IMR-90 (cell line): Measurements from ENCODE around the gene SHROOM3. TPM values are rescaled to one million over a fixed set of nuclear protein-coding genes. Genes with fewer than 3 reads are reported as not detected.
A peak's percentile ranks its signal among the peaks of the same experiment; 100 is the strongest.

ENCODE experiments used
- ATAC-seq: fragments of 200-7000 bp; cut with Tn5 transposase; 2 replicates; pipeline ENCODE4 v1.9.1; 2020; ENCODE audit warnings: low read depth, mild to moderate bottlenecking, moderate library complexity
- BruUV-seq: library from RNA; stranded (reverse); fragments of 400-500 nt; replicated peaks from 2 replicates; lab custom pipeline; 2021; lab: Mats Ljungman, UMichigan
- CTCF ChIA-PET: fragments of 300-600 bp; formaldehyde crosslinking; extraction: SDS; loops from one replicate; lab custom pipeline; 2021; ENCODE audit warnings: antibody characterized with exemption; lab: Yijun Ruan, JAX
- POLR2A ChIA-PET: fragments of 300-600 bp; sonication (Branson Sonifier 250); formaldehyde crosslinking; loops from one replicate; lab custom pipeline; 2022; ENCODE audit warnings: antibody characterized with exemption; ENCODE audit not compliant: unreplicated experiment; lab: Charles Lee
- DNase-seq: peaks from one replicate; pipeline ENCODE4 v3.0.0; 2013
- H2AFZ ChIP-seq: replicated peaks from 2 replicates; pipeline ENCODE3; 2013; ENCODE audit warnings: low read length, mild to moderate bottlenecking; ENCODE audit not compliant: poor library complexity
- H2AK5ac ChIP-seq: 2 replicates; pipeline ENCODE4 v1.6.1; 2013; ENCODE audit warnings: low read depth, low read length, inconsistent platforms
- H2AK9ac ChIP-seq: replicated peaks from 2 replicates; pipeline ENCODE3; 2013; ENCODE audit warnings: mild to moderate bottlenecking, low read depth, low read length, moderate library complexity; ENCODE audit not compliant: poor library complexity
- H2BK120ac ChIP-seq: 2 replicates; pipeline ENCODE4 v1.6.1; 2013; ENCODE audit warnings: low read depth, low read length, inconsistent platforms
- H2BK15ac ChIP-seq: 3 replicates; pipeline ENCODE4 v1.6.1; 2013; ENCODE audit warnings: low read depth, low read length, inconsistent platforms
- H2BK20ac ChIP-seq: 2 replicates; pipeline ENCODE4 v1.6.1; 2013; ENCODE audit warnings: low read depth, mild to moderate bottlenecking, inconsistent platforms, low read length, moderate library complexity
- H2BK5ac ChIP-seq: 2 replicates; pipeline ENCODE4 v1.6.1; 2013; ENCODE audit warnings: mild to moderate bottlenecking, low read depth, low read length, inconsistent platforms; ENCODE audit not compliant: poor library complexity, severe bottlenecking
- H3K14ac ChIP-seq: replicated peaks from 2 replicates; pipeline ENCODE4 v1.6.1; 2013; ENCODE audit warnings: low read depth, low read length, inconsistent platforms
- H3K18ac ChIP-seq: 2 replicates; pipeline ENCODE4 v1.6.1; 2013; ENCODE audit warnings: low read depth, low read length, control low read depth
- H3K23ac ChIP-seq: 2 replicates; pipeline ENCODE4 v1.6.1; 2013; ENCODE audit warnings: low read depth, low read length, inconsistent platforms
- H3K27ac ChIP-seq: 2 replicates; pipeline ENCODE4 v1.5.1; 2013; ENCODE audit warnings: mild to moderate bottlenecking, control low read depth, low read length; ENCODE audit not compliant: insufficient read depth
- H3K27me3 ChIP-seq: 2 replicates; pipeline ENCODE4 v1.6.1; 2013; ENCODE audit warnings: low read length; ENCODE audit not compliant: control insufficient read depth, insufficient read depth
- H3K36me3 ChIP-seq: 2 replicates; pipeline ENCODE4 v1.6.1; 2013; ENCODE audit warnings: low read length, mixed read lengths; ENCODE audit not compliant: control insufficient read depth, insufficient read depth
- H3K4ac ChIP-seq: 2 replicates; pipeline ENCODE4 v1.6.1; 2013; ENCODE audit warnings: low read depth, low read length, inconsistent platforms
- H3K4me1 ChIP-seq: 2 replicates; pipeline ENCODE4 v1.6.1; 2013; ENCODE audit warnings: low read length, mixed read lengths; ENCODE audit not compliant: control insufficient read depth, insufficient read depth
- H3K4me2 ChIP-seq: 2 replicates; pipeline ENCODE4 v1.6.1; 2013; ENCODE audit warnings: low read depth, mild to moderate bottlenecking, control low read depth, low read length, moderate library complexity
- H3K4me3 ChIP-seq: 2 replicates; pipeline ENCODE4 v1.5.1; 2013; ENCODE audit warnings: low read depth, mild to moderate bottlenecking, control low read depth, low read length, moderate library complexity; ENCODE audit not compliant: insufficient read depth
- H3K56ac ChIP-seq: 2 replicates; pipeline ENCODE4 v1.6.1; 2013; ENCODE audit warnings: low read length, inconsistent platforms; ENCODE audit not compliant: insufficient read depth; ENCODE audit errors: extremely low read depth
- H3K79me1 ChIP-seq, 2 experiments: 2 replicates each; pipeline ENCODE4 v1.6.1; 2013; ENCODE audit warnings: low read length in 2 of 2, inconsistent platforms in 1 of 2, low read depth in 1 of 2
- H3K9ac ChIP-seq: 2 replicates; pipeline ENCODE4 v1.6.1; 2013; ENCODE audit warnings: low read depth, low read length, control low read depth
- H3K9me1 ChIP-seq: 2 replicates; pipeline ENCODE4 v1.6.1; 2013; ENCODE audit warnings: low read length, inconsistent platforms; ENCODE audit not compliant: insufficient read depth
- H3K9me3 ChIP-seq: 2 replicates; pipeline ENCODE4 v1.6.1; 2013; ENCODE audit warnings: low read length; ENCODE audit not compliant: control insufficient read depth, insufficient read depth
- H4K20me1 ChIP-seq: 2 replicates; pipeline ENCODE4 v1.6.1; 2013; ENCODE audit warnings: low read length, inconsistent platforms; ENCODE audit not compliant: insufficient read depth
- H4K5ac ChIP-seq: 2 replicates; pipeline ENCODE4 v1.6.1; 2013; ENCODE audit warnings: mild to moderate bottlenecking, low read depth, low read length, control low read depth
- H4K8ac ChIP-seq, 2 experiments: 2 replicates each; pipeline ENCODE4 v1.6.1; 2013; ENCODE audit warnings: low read depth in 2 of 2, low read length in 2 of 2, control low read depth in 1 of 2, inconsistent platforms in 1 of 2
- H4K91ac ChIP-seq: 2 replicates; pipeline ENCODE4 v1.6.1; 2013; ENCODE audit warnings: low read depth, low read length, inconsistent platforms; ENCODE audit not compliant: insufficient read depth
- BHLHE40 ChIP-seq: fragments of 150-350 bp; IDR thresholded peaks from 2 replicates; pipeline ENCODE4 v1.6.1; 2016; ENCODE audit warnings: mild to moderate bottlenecking, low read depth, low read length
- CEBPB ChIP-seq: IDR thresholded peaks from 2 replicates; pipeline ENCODE4 v1.6.1; 2012; ENCODE audit warnings: low read depth, low read length, improper control_type of control experiment
- CHD1 ChIP-seq: IDR thresholded peaks from 2 replicates; pipeline ENCODE4 v1.6.1; 2012; ENCODE audit warnings: low read depth, low read length, improper control_type of control experiment
- CTCF ChIP-seq: conservative IDR thresholded peaks from 2 replicates; pipeline ENCODE4 v1.5.1; 2012; ENCODE audit warnings: mild to moderate bottlenecking, low read depth, low read length, improper control_type of control experiment
- ELK1 ChIP-seq: fragments of 150-350 bp; IDR thresholded peaks from 2 replicates; pipeline ENCODE4 v1.6.1; 2016; ENCODE audit warnings: low read depth, mild to moderate bottlenecking, low read length, moderate library complexity, borderline replicate concordance
- FOS ChIP-seq: fragments of 150-350 bp; IDR thresholded peaks from 2 replicates; pipeline ENCODE4 v1.6.1; 2016; ENCODE audit warnings: low read depth, low read length
- MAFK ChIP-seq: IDR thresholded peaks from 2 replicates; pipeline ENCODE4 v1.6.1; 2012; ENCODE audit warnings: low read depth, low read length, improper control_type of control experiment
- MXI1 ChIP-seq: IDR thresholded peaks from 2 replicates; pipeline ENCODE4 v1.6.1; 2012; ENCODE audit warnings: low read depth, mild to moderate bottlenecking, low read length, moderate library complexity, borderline replicate concordance
- POLR2A ChIP-seq: IDR thresholded peaks from 2 replicates; pipeline ENCODE4 v1.6.1; 2012; ENCODE audit warnings: mild to moderate bottlenecking, low read depth, low read length
- RAD21 ChIP-seq: IDR thresholded peaks from 2 replicates; pipeline ENCODE4 v1.6.1; 2012; ENCODE audit warnings: low read length, improper control_type of control experiment
- RCOR1 ChIP-seq: IDR thresholded peaks from 2 replicates; pipeline ENCODE4 v1.6.1; 2012; ENCODE audit warnings: mild to moderate bottlenecking, low read length, improper control_type of control experiment; ENCODE audit not compliant: insufficient replicate concordance
- SMC3 ChIP-seq: fragments of 150-350 bp; IDR thresholded peaks from 2 replicates; pipeline ENCODE4 v1.6.1; 2016; ENCODE audit warnings: low read depth, mild to moderate bottlenecking, antibody characterized with exemption, low read length, moderate library complexity
- USF2 ChIP-seq: fragments of 150-350 bp; IDR thresholded peaks from 2 replicates; pipeline ENCODE4 v1.6.1; 2017; ENCODE audit warnings: mild to moderate bottlenecking, antibody characterized with exemption, low read length, low read depth
- WGBS, 2 experiments: methylation state at CpG; one replicate each; pipeline versions ENCODE4 v1.1.5 to v1.1.7; 2013; ENCODE audit warnings: missing lambda C conversion rate in 2 of 2; ENCODE audit not compliant: insufficient read length in 1 of 2; ENCODE audit errors: extremely low coverage in 2 of 2; 5-methylcytosine and 5-hydroxymethylcytosine counted together
- dilution Hi-C: fragments of 300-500 bp; cut with HindIII; formaldehyde crosslinking; loops from one replicate; pipeline ENCODE4 v1.14.3; 2018; ENCODE audit warnings: low sequenced_read_pairs; ENCODE audit not compliant: unreplicated experiment
- in situ Hi-C: fragments of 300-500 bp; cut with MboI; formaldehyde crosslinking; loops from 3 replicates; pipeline ENCODE4 v1.14.3; 2019; ENCODE audit warnings: low sequenced_read_pairs, inconsistent platforms, mixed read lengths
- intact Hi-C: fragments of 100-400 bp; cut with micrococcal nuclease; formaldehyde crosslinking; loops from 2 replicates; pipeline ENCODE4 v1.10.0; 2022
- polyA plus RNA-seq, 3 experiments: library from polyadenylated mRNA; depleted of rRNA; stranded (reverse); fragments of >200 nt; gene quantifications; 2 replicates each; pipeline ENCODE4 v1.2.3, GENCODE V29; 2012; ENCODE audit warnings: low replicate concordance in 1 of 3
- total RNA-seq: library from RNA; depleted of rRNA; stranded (reverse); fragments of >200 nt; gene quantifications from 2 replicates; pipeline ENCODE4 v1.2.3, GENCODE V29; 2012

SHROOM3 gene
- total and polyA plus RNA-seq, 2 of the 4 experiments (the other 2 are of a cell fraction): 10.8 to 19.5 TPM

- Histone ChIP-seq H2AFZ (no peak overlapping the region), H3K4me1 (peaks cover 7% of the 10 kb centered on the region), H4K91ac (no peak overlapping the region; the same call in 1 of the 2 replicates), H3K18ac (peak overlapping the region; percentile 67; the same call in 1 of the 2 replicates), H3K27ac (peak overlapping the region; percentile 17), H3K14ac (no peak overlapping the region; the same call in 1 of the 2 replicates), H2BK5ac (peak overlapping the region; percentile 39), H3K4me3 (no peak overlapping the region), H3K23ac (peak overlapping the region; percentile 17; the same call in 1 of the 2 replicates), H3K79me1 (peaks cover 21 to 62% of the 10 kb centered on the region in 2 experiments), H3K9me1 (peaks cover 3% of the 10 kb centered on the region), H3K56ac (peak overlapping the region; percentile 48; the same call in 1 of the 2 replicates), H3K9me3 (no peaks in the 10 kb centered on the region), H2BK120ac (peak overlapping the region; percentile 39; the same call in 1 of the 2 replicates), H2BK20ac (peak overlapping the region; percentile 9; the same call in 1 of the 2 replicates), H4K5ac (peak overlapping the region; percentile 85), H3K4ac (peak overlapping the region; percentile 49), H2BK15ac (peak overlapping the region; percentile 68; the same call in 1 of the 3 replicates), H3K27me3 (no peaks in the 10 kb centered on the region), H3K4me2 (no peak overlapping the region), H4K20me1 (no peaks in the 10 kb centered on the region), H4K8ac (peak overlapping the region in 1 of 2 experiments; percentile 40; a peak in 2 of 4 replicates), H2AK5ac (peak overlapping the region; percentile 33; the same call in 1 of the 2 replicates), H2AK9ac (no peak overlapping the region), H3K9ac (no peak overlapping the region; the same call in 1 of the 2 replicates), H3K36me3 (no peaks in the 10 kb centered on the region)
- no peak for TF ChIP-seq ELK1
- TF ChIP-seq FOS: no peak
- no peak for TF ChIP-seq MAFK
- TF ChIP-seq CHD1: no peak
- no peak for TF ChIP-seq CEBPB
- TF ChIP-seq USF2: no peak
- TF ChIP-seq BHLHE40: no peak
- TF ChIP-seq SMC3: no peak
- TF ChIP-seq MXI1: no peak
- TF ChIP-seq POLR2A: no peak
- TF ChIP-seq RAD21: no peak
- TF ChIP-seq RCOR1: no peak
- no peak for TF ChIP-seq CTCF
- ChIA-PET CTCF (no interaction called here), POLR2A (no interaction called here)
- no peak for DNase-seq
- WGBS, 2 experiments: no CpG with 5 or more reads among the region's 1 CpG
- in situ Hi-C loops: no loop called here
- ATAC-seq: no peak
- intact Hi-C loops: no loop called here
- dilution Hi-C loops: no loop called here
- no TSS peak for BruUV-seq
Observed at GRCh38 chr4:76718831-76719230, 283.8 kb downstream of the SHROOM3 start.
